ENCODE data around the gene ASL. TPM values are rescaled to one million over a fixed set of nuclear protein-coding genes. Genes with fewer than 3 reads are reported as not detected.
A peak's percentile ranks its signal among the peaks of the same experiment; 100 is the strongest.
"Not testable (repeated sequence)": the region's sequence is repeated elsewhere in the genome, so short reads cannot be mapped to it uniquely, and the experiment has no call there.

Gene ASL
- total RNA-seq, 1 experiment from 2014 or later, result 46.9 TPM

DNA sequence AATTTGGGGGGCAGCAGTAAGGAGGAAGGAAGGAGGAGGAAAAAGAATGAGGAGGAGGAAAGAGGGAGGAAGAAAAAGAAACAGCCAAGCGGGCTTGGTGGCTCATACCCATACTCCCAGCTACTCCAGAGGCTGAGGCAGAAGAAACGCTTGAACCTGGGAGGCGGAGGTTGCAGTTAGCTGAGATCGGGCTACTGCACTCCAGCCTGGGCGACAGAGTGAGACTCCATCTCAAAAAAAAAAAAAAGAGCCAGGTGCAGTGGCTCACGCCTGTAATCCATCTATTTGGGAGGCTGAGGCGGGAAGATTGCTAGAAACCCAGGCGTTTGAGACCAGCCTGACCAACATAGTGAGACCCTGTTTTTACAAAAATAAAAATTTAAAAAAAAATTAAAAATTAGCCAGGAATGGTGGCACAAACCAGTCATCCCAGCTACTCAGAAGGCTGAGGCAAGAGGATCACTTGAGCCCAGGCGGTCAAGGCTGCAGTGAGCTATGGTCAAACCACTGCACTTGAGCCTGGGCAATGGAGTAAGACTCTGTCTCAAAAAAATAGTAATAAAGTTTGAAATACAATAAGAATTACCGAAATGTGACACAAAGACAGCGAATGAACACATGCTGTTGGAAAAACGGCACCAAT, 24.9 kb downstream of the ASL start:
- intact Hi-C loops (cut with micrococcal nuclease), result no loop called here
- Histone ChIP-seq H3K4me3 (replicated peaks in 1 of 2; ENCODE audit: low read depth in 1 of 2, low read length in 2 of 2) (peak overlapping the region; percentile 54 to 62), H3K9me3 (ENCODE audit: control insufficient read depth in 1 of 2, insufficient read depth in 1 of 2, low read depth in 1 of 2, low read length in 2 of 2) (no peaks in the 10 kb centered on the region), H3K4me1 (ENCODE audit: control insufficient read depth in 1 of 2, insufficient read depth in 2 of 2, low read length in 2 of 2) (peaks cover 40 to 62% of the 10 kb centered on the region in 2 experiments), H3K79me2 (ENCODE audit: insufficient read depth, low read length) (no peaks in the 10 kb centered on the region), H3K4me2 (ENCODE audit: low read length) (peak overlapping the region; percentile 96), H3K36me3 (ENCODE audit: control insufficient read depth in 1 of 2, insufficient read depth in 2 of 2, low read length in 2 of 2) (no peaks in the 10 kb centered on the region), H4K20me1 (ENCODE audit: insufficient read depth) (no peaks in the 10 kb centered on the region), H2AFZ (ENCODE audit: low read depth, low read length, poor library complexity, severe bottlenecking) (no peak overlapping the region), H3K9me2 (ENCODE audit: insufficient read depth) (no peaks in the 10 kb centered on the region), H3K27me3 (ENCODE audit: insufficient read depth, low read length) (no peaks in the 10 kb centered on the region), H3K27ac (ENCODE audit: low read depth, low read length) (peak overlapping the region; percentile 99), H3K9ac (ENCODE audit: low read length) (peak overlapping the region; percentile 74)
- ATAC-seq (peak; percentile 13), DNase-seq (ENCODE audit: low read depth, low spot score) (no peak)
- TF ChIP-seq CBX3 (IDR thresholded peaks at IDR 0.05; ENCODE audit: low read depth), result no peak
- no peak for TF ChIP-seq JUND (IDR thresholded peaks at IDR 0.05)
- CTCF ChIA-PET, result no interaction called here
- RAD21 ChIA-PET (ENCODE audit: low non-redundant PET in 1 of 2, low total read pairs in 2 of 2, uncharacterized antibody in 2 of 2, unreplicated experiment in 2 of 2), result no interaction called here
- TSS peak; percentile 81 for BruUV-seq (replicated peaks)
- POLR2A ChIA-PET, result interaction anchor here (0.7 kb wide), 1 partner anchor 18 kb away, joined by 3 read pairs; no protein-coding TSS in a partner anchor

DNA sequence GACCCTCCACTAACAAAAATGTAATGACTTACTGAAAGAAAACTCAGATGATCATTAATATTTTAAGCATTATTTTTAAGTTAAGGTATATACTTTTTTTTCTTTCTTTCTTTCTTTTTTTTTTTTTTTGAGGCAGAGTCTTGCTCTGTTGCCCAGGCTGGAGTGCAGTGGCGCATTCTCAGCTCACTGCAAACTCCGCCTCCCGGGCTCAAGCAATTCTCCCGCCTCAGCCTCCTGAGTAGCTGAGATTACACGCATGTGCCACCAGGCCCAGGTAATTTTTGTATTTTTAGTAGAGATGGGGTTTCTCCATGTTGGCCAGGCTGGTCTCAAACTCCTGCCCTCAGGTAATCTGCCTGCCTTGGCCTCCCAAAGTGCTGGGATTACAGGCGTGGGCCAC, 26.5 kb downstream of the ASL start:
- H3K27me3 ChIP-seq (ENCODE audit: insufficient read depth, low read length); H4K20me1 ChIP-seq (ENCODE audit: insufficient read depth); H3K9me3 ChIP-seq (ENCODE audit: control insufficient read depth in 1 of 2, insufficient read depth in 1 of 2, low read depth in 1 of 2, low read length in 2 of 2); ATAC-seq; DNase-seq (ENCODE audit: low read depth, low spot score); H3K9me2 ChIP-seq (ENCODE audit: insufficient read depth); CTCF ChIA-PET; H3K27ac ChIP-seq (ENCODE audit: low read depth, low read length); RAD21 ChIA-PET (ENCODE audit: low non-redundant PET in 1 of 2, low total read pairs in 2 of 2, uncharacterized antibody in 2 of 2, unreplicated experiment in 2 of 2); H3K79me2 ChIP-seq (ENCODE audit: insufficient read depth, low read length); H3K9ac ChIP-seq (ENCODE audit: low read length); H2AFZ ChIP-seq (ENCODE audit: low read depth, low read length, poor library complexity, severe bottlenecking); H3K4me3 ChIP-seq (replicated peaks in 1 of 2; ENCODE audit: low read depth in 1 of 2, low read length in 2 of 2); intact Hi-C loops (cut with micrococcal nuclease); BruUV-seq (replicated peaks); H3K36me3 ChIP-seq (ENCODE audit: control insufficient read depth in 1 of 2, insufficient read depth in 2 of 2, low read length in 2 of 2): not testable (repeated sequence)
- peaks cover 54 to 77% of the 10 kb centered on the region in 2 experiments for H3K4me1 ChIP-seq (ENCODE audit: control insufficient read depth in 1 of 2, insufficient read depth in 2 of 2, low read length in 2 of 2)
- H3K4me2 ChIP-seq (ENCODE audit: low read length), result peak overlapping the region; percentile 54; the same call in 1 of the 2 replicates
- POLR2A ChIA-PET, result interaction anchor here (0.7 kb wide), 1 partner anchor 22 kb away, joined by 3 read pairs; no protein-coding TSS in a partner anchor

DNA sequence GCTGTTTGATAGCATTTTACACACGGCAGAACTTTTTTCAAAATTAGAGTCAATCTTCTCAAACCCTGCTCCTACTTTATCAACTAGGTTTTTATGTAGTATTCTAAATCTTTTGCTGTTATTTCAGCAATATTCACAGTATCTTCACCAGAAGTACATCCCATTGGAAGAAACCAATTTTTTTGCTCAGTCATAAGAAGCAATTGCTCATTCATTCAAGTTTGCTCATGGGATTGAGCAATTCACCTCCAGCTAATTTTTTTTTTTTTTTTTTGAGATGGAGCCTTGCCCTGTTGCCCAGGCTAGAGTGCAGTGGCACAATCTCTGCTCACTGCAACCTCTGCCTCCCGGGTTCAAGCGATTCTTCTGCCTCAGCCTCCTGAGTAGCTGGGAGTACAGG, 28.4 kb downstream of the ASL start:
- H3K4me2 ChIP-seq (ENCODE audit: low read length); H3K9ac ChIP-seq (ENCODE audit: low read length); H4K20me1 ChIP-seq (ENCODE audit: insufficient read depth); H3K27me3 ChIP-seq (ENCODE audit: insufficient read depth, low read length); H3K4me3 ChIP-seq (replicated peaks in 1 of 2; ENCODE audit: low read depth in 1 of 2, low read length in 2 of 2); intact Hi-C loops (cut with micrococcal nuclease); H3K9me3 ChIP-seq (ENCODE audit: control insufficient read depth in 1 of 2, insufficient read depth in 1 of 2, low read depth in 1 of 2, low read length in 2 of 2); H3K27ac ChIP-seq (ENCODE audit: low read depth, low read length); H3K79me2 ChIP-seq (ENCODE audit: insufficient read depth, low read length); H3K36me3 ChIP-seq (ENCODE audit: control insufficient read depth in 1 of 2, insufficient read depth in 2 of 2, low read length in 2 of 2); POLR2A ChIA-PET; ATAC-seq; CTCF ChIA-PET; DNase-seq (ENCODE audit: low read depth, low spot score); H2AFZ ChIP-seq (ENCODE audit: low read depth, low read length, poor library complexity, severe bottlenecking); BruUV-seq (replicated peaks); H3K9me2 ChIP-seq (ENCODE audit: insufficient read depth): not testable (repeated sequence)
- peaks cover 67 to 90% of the 10 kb centered on the region in 2 experiments for H3K4me1 ChIP-seq (ENCODE audit: control insufficient read depth in 1 of 2, insufficient read depth in 2 of 2, low read length in 2 of 2)
- RAD21 ChIA-PET (ENCODE audit: low non-redundant PET in 1 of 2, low total read pairs in 2 of 2, uncharacterized antibody in 2 of 2, unreplicated experiment in 2 of 2), result interaction anchor here in 1 of 2 experiments (0.6 kb wide), 1 partner anchor 790 kb away, joined by 3 read pairs; no protein-coding TSS in a partner anchor
